HL-60/S4 (cell line): ENCODE data around the gene SCGN.
"Not testable (repeated sequence)": the region's sequence is repeated elsewhere in the genome, so short reads cannot be mapped to it uniquely, and the experiment has no call there.

Experiments
- in situ Hi-C: fragments of 300-500 bp; cut with MboI; formaldehyde crosslinking; loops from 2 replicates; pipeline ENCODE4 v1.14.3; 2022; ENCODE audit warnings: low sequenced_read_pairs

SCGN gene

GRCh38 chr6:25717866-25718740 is 66.1 kb downstream of the SCGN start:
- in situ Hi-C loops = no loop called here

GRCh38 chr6:25726122-25726911 is 74.3 kb downstream of the SCGN start:
- in situ Hi-C loops = no loop called here

- in situ Hi-C loops = no loop called here
These were observed 75.0 kb downstream of the SCGN start for GRCh38 chr6:25727028-25727427.

GRCh38 chr6:25730907-25731306 is 78.9 kb downstream of the SCGN start:
- in situ Hi-C loops = no loop called here

- in situ Hi-C loops = no loop called here
These were observed 79.7 kb downstream of the SCGN start for GRCh38 chr6:25731721-25732120.

GRCh38 chr6:25732468-25733198 is 80.6 kb downstream of the SCGN start:
- in situ Hi-C loops = no loop called here

GRCh38 chr6:25735261-25735660 is 83.2 kb downstream of the SCGN start:
- in situ Hi-C loops = no loop called here

GRCh38 chr6:25743868-25744267 is 91.9 kb downstream of the SCGN start:
- in situ Hi-C loops = no loop called here

- in situ Hi-C loops = no loop called here
These were observed 93.8 kb downstream of the SCGN start for GRCh38 chr6:25745836-25746235.

- in situ Hi-C loops = no loop called here
These were observed 95.0 kb downstream of the SCGN start for GRCh38 chr6:25746968-25747367.

GRCh38 chr6:25747477-25747876 is 95.5 kb downstream of the SCGN start:
- in situ Hi-C loops = no loop called here

GRCh38 chr6:25748049-25748448 is 96.0 kb downstream of the SCGN start:
- in situ Hi-C loops = no loop called here

- in situ Hi-C loops = not testable (repeated sequence)
These were observed 96.8 kb downstream of the SCGN start for GRCh38 chr6:25748601-25749517.

GRCh38 chr6:25749837-25750236 is 97.8 kb downstream of the SCGN start:
- in situ Hi-C loops = no loop called here

- in situ Hi-C loops = no loop called here
These were observed 98.9 kb downstream of the SCGN start for GRCh38 chr6:25750906-25751305.
